GM12801 (cell line): ENCODE data around the gene CCDC112.

Experiments used
- TF ChIP-seq, protein P1 (sequence below): IDR thresholded peaks from one replicate; pipeline ENCODE4 v1.5.1; 2011; ENCODE audit warnings: control low read depth; ENCODE audit not compliant: insufficient read length; ENCODE audit errors: extremely low read depth

Gene CCDC112

GRCh38 chr5:115298811-115299210 lies 2.4 kb upstream of the CCDC112 start:
- TF ChIP-seq, protein P1, sequence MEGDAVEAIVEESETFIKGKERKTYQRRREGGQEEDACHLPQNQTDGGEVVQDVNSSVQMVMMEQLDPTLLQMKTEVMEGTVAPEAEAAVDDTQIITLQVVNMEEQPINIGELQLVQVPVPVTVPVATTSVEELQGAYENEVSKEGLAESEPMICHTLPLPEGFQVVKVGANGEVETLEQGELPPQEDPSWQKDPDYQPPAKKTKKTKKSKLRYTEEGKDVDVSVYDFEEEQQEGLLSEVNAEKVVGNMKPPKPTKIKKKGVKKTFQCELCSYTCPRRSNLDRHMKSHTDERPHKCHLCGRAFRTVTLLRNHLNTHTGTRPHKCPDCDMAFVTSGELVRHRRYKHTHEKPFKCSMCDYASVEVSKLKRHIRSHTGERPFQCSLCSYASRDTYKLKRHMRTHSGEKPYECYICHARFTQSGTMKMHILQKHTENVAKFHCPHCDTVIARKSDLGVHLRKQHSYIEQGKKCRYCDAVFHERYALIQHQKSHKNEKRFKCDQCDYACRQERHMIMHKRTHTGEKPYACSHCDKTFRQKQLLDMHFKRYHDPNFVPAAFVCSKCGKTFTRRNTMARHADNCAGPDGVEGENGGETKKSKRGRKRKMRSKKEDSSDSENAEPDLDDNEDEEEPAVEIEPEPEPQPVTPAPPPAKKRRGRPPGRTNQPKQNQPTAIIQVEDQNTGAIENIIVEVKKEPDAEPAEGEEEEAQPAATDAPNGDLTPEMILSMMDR, result no peak

- TF ChIP-seq, protein P1, result no peak
These were observed 577 bp upstream of the CCDC112 start for GRCh38 chr5:115297031-115297430.

DNA sequence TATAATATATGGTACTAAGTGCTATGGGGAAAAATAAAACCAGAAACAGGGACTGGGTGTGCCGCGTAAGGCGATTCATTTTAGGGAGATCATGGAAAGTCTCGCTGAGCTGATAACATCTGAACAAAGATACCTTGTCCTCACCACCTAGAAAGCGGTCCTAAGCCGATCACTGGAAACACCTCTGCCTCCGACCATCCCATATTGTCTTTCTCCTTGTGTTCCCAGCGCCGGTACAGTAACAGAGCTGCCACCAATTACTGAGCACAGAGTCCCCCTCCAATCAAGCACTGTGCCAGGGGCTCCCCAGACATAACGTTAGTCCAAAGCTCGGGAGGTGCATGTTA lies 704 bp downstream of the CCDC112 start:
- TF ChIP-seq, protein P1, result no peak

- TF ChIP-seq, protein P1, result no peak
These were observed 5.1 kb downstream of the CCDC112 start for GRCh38 chr5:115291397-115291796.

- TF ChIP-seq, protein P1, result no peak
These were observed 7.3 kb downstream of the CCDC112 start for GRCh38 chr5:115289104-115289503.

- TF ChIP-seq, protein P1, result no peak
These were observed 12.4 kb downstream of the CCDC112 start for GRCh38 chr5:115284021-115284420.

GRCh38 chr5:115282131-115282530 lies 14.3 kb downstream of the CCDC112 start:
- TF ChIP-seq, protein P1, result no peak

- TF ChIP-seq, protein P1, result no peak
These were observed 21.9 kb downstream of the CCDC112 start for GRCh38 chr5:115274584-115274983.
